HEK293T (cell line): Measurements from ENCODE around the gene ABHD3.

Source experiments
- ARNT ChIP-seq: fragments of 450-650 bp; IDR thresholded peaks from 2 replicates; pipeline ENCODE4 v1.6.1; 2017; ENCODE audit warnings: mild to moderate bottlenecking
- BHLHE40 ChIP-seq: fragments of 450-650 bp; IDR thresholded peaks from 2 replicates; pipeline ENCODE4 v1.6.1; 2016; ENCODE audit warnings: mild to moderate bottlenecking, moderate library complexity, borderline replicate concordance
- CTBP1 ChIP-seq: fragments of 450-650 bp; IDR thresholded peaks from 2 replicates; pipeline ENCODE4 v1.6.1; 2016; ENCODE audit warnings: borderline replicate concordance
- ELF4 ChIP-seq: fragments of 450-650 bp; IDR thresholded peaks from 2 replicates; pipeline ENCODE4 v1.6.1; 2017; ENCODE audit warnings: antibody characterized with exemption
- FOXA1 ChIP-seq: fragments of 450-650 bp; IDR thresholded peaks from 2 replicates; pipeline ENCODE4 v1.6.1; 2016; ENCODE audit warnings: mild to moderate bottlenecking
- FOXK2 ChIP-seq: fragments of 450-650 bp; IDR thresholded peaks from 2 replicates; pipeline ENCODE4 v1.6.1; 2016; ENCODE audit warnings: mild to moderate bottlenecking
- FOXM1 ChIP-seq: fragments of 450-650 bp; IDR thresholded peaks from 2 replicates; pipeline ENCODE4 v1.6.1; 2017; ENCODE audit warnings: mild to moderate bottlenecking, borderline replicate concordance
- NFRKB ChIP-seq: fragments of 450-650 bp; IDR thresholded peaks from 2 replicates; pipeline ENCODE4 v1.6.1; 2016; ENCODE audit warnings: mild to moderate bottlenecking, moderate library complexity
- PKNOX1 ChIP-seq: fragments of 450-650 bp; IDR thresholded peaks from 2 replicates; pipeline ENCODE4 v1.6.1; 2016
- SP1 ChIP-seq: fragments of 450-650 bp; IDR thresholded peaks from 2 replicates; pipeline ENCODE4 v1.6.1; 2017
- SUZ12 ChIP-seq: fragments of 450-650 bp; IDR thresholded peaks from 2 replicates; pipeline ENCODE4 v1.6.1; 2016; ENCODE audit warnings: mild to moderate bottlenecking
- TARDBP ChIP-seq: fragments of 450-650 bp; IDR thresholded peaks from 2 replicates; pipeline ENCODE4 v1.6.1; 2016

DNA sequence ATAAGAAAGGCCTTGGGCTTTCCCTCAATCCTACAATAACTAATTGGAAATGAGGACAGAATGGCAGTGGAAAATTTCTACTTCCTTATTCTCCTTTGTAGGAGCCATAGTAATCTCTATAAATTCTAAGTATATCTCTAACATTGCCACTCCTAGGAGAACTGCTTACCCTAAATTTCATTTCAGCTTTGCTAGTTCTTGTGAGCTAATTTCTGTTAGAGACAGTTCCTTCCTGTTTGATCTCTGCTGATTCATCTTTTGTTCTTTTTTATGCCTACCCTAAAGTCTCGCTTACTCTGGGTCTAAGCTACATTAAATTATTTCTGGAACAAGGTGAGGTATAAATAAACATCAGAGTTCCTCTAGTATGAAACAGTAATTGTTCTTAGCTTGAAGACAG lies 25.7 kb downstream of the ABHD3 start:
- TF ChIP-seq FOXK2 (no peak), PKNOX1 (no peak), ARNT (no peak), FOXM1 (no peak), SP1 (no peak), CTBP1 (no peak), NFRKB (no peak), BHLHE40 (no peak), SUZ12 (no peak), FOXA1 (no peak), ELF4 (no peak), TARDBP (no peak)
